CD8-positive, alpha-beta memory T cell (primary cell): ENCODE data around the gene PRKCB. TPM values are rescaled to one million over a fixed set of nuclear protein-coding genes. Genes with fewer than 3 reads are reported as not detected.

Experiments
- CTCF ChIA-PET: fragments of 350-600 bp; sonication (Branson Sonifier 250); formaldehyde crosslinking; loops from one replicate; lab custom pipeline; 2021; ENCODE audit warnings: antibody characterized with exemption; lab: Charles Lee
- POLR2A ChIA-PET: fragments of 350-600 bp; sonication (Branson Sonifier 250); formaldehyde crosslinking; loops from one replicate; lab custom pipeline; 2021; ENCODE audit warnings: antibody characterized with exemption; lab: Charles Lee
- DNase-seq, 5 donors: peaks; one replicate each; pipeline versions ENCODE4 v3.0.0 to v3.0.0-alpha.2; 2020 to 2022; ENCODE audit warnings: mixed read lengths in 1 of 5
- H3K27ac ChIP-seq: one replicate; pipeline ENCODE4 v1.7.0; 2013; ENCODE audit warnings: low read depth, mild to moderate bottlenecking, low read length, moderate library complexity
- H3K27me3 ChIP-seq: 2 replicates; pipeline ENCODE4 v1.7.0; 2013; ENCODE audit warnings: low read length, mild to moderate bottlenecking; ENCODE audit not compliant: insufficient read depth, poor library complexity, severe bottlenecking
- H3K36me3 ChIP-seq: 2 replicates; pipeline ENCODE4 v1.7.0; 2013; ENCODE audit warnings: mild to moderate bottlenecking, low read length, moderate library complexity; ENCODE audit not compliant: insufficient read depth
- H3K4me1 ChIP-seq: 2 replicates; pipeline ENCODE4 v1.7.0; 2013; ENCODE audit warnings: mild to moderate bottlenecking, low read length, moderate library complexity; ENCODE audit not compliant: insufficient read depth
- H3K4me3 ChIP-seq: 2 replicates; pipeline ENCODE4 v1.7.0; 2013; ENCODE audit warnings: mild to moderate bottlenecking, low read length
- H3K9me3 ChIP-seq: 2 replicates; pipeline ENCODE4 v1.7.0; 2013; ENCODE audit warnings: mild to moderate bottlenecking, low read length
- H3K27ac Mint-ChIP-seq, 8 donors: one replicate each; pipeline ENCODE4 v1.8.0; 2020 to 2021; ENCODE audit warnings: mixed read lengths in 8 of 8, mild to moderate bottlenecking in 6 of 8, inconsistent platforms in 3 of 8, moderate library complexity in 3 of 8
- H3K27me3 Mint-ChIP-seq, 2 donors: one replicate each; pipeline ENCODE4 v1.8.0; 2020 to 2021; ENCODE audit warnings: mixed read lengths in 2 of 2, mild to moderate bottlenecking in 1 of 2, moderate library complexity in 1 of 2
- H3K36me3 Mint-ChIP-seq, 3 donors: one replicate each; pipeline ENCODE4 v1.8.0; 2020 to 2021; ENCODE audit warnings: mixed read lengths in 3 of 3, inconsistent platforms in 1 of 3, mild to moderate bottlenecking in 1 of 3
- H3K4me1 Mint-ChIP-seq, 3 donors: one replicate each; pipeline ENCODE4 v1.8.0; 2020 to 2021; ENCODE audit warnings: mixed read lengths in 3 of 3, inconsistent platforms in 1 of 3, mild to moderate bottlenecking in 1 of 3
- H3K4me3 Mint-ChIP-seq, 7 donors: one replicate each; pipeline ENCODE4 v1.8.0; 2020 to 2021; ENCODE audit warnings: mixed read lengths in 7 of 7, mild to moderate bottlenecking in 6 of 7, moderate library complexity in 4 of 7, inconsistent platforms in 2 of 7
- H3K9me3 Mint-ChIP-seq, 5 donors: one replicate each; pipeline ENCODE4 v1.8.0; 2020 to 2022; ENCODE audit warnings: mixed read lengths in 5 of 5, mild to moderate bottlenecking in 3 of 5, moderate library complexity in 2 of 5, inconsistent platforms in 1 of 5
- polyA plus RNA-seq: library from polyadenylated mRNA; unstranded; fragments of 300-500 nt; fragmentation: Illumina TruSeq; gene quantifications from one replicate; pipeline ENCODE4 v1.2.3, GENCODE V29; 2021
- total RNA-seq, 2 experiments: library from RNA; stranded (reverse); gene quantifications; one replicate each; pipeline ENCODE4 v1.2.3, GENCODE V29; 2021

The PRKCB gene
- total and polyA plus RNA-seq, 3 experiments from 2014 or later = 96.5 to 136 (median 98.2) TPM

DNA sequence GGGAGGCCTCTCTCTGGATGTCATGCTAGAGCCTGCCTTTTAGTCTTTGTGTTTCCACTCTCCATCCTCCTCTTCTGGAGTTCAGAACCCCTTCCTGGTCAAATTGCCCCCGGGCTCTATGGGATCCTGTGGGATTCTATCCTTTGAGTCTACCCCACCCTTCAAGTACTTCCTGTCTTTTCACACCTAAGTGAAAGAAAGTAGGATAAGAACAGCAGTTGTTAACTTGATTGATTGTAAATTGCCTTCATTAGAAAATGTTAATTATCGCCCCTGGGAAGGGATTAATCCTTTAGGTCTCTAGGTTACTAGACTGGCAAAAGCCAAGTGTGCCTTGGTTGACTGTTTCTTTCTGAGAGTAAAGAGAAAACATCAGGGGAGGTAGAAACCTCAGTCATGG lies 30.1 kb downstream of the PRKCB start:
- POLR2A ChIA-PET = no interaction called here
- no peaks in the 10 kb centered on the region for H3K9me3 Mint-ChIP-seq
- CTCF ChIA-PET = interaction anchor here (0.6 kb wide), 1 partner anchor 144 kb away, joined by 4 read pairs; no protein-coding TSS in a partner anchor
- peak overlapping the region in 5 of 8 donors; percentile 26 to 86 (median 59) for H3K27ac Mint-ChIP-seq
- H3K27me3 ChIP-seq = no peaks in the 10 kb centered on the region
- H3K4me3 Mint-ChIP-seq = peak overlapping the region in 2 of 7 donors; percentile 15 to 82
- no peak overlapping the region for H3K27ac ChIP-seq
- H3K36me3 Mint-ChIP-seq = peaks cover 0 to 9% (median 0%) of the 10 kb centered on the region in 3 donors
- H3K4me1 ChIP-seq = peaks cover 77% of the 10 kb centered on the region
- H3K36me3 ChIP-seq = no peaks in the 10 kb centered on the region
- peaks cover 76 to 94% (median 89%) of the 10 kb centered on the region in 3 donors for H3K4me1 Mint-ChIP-seq
- H3K4me3 ChIP-seq = no peak overlapping the region
- DNase-seq = no peak
- no peaks in the 10 kb centered on the region for H3K27me3 Mint-ChIP-seq
- H3K9me3 ChIP-seq = no peaks in the 10 kb centered on the region

DNA sequence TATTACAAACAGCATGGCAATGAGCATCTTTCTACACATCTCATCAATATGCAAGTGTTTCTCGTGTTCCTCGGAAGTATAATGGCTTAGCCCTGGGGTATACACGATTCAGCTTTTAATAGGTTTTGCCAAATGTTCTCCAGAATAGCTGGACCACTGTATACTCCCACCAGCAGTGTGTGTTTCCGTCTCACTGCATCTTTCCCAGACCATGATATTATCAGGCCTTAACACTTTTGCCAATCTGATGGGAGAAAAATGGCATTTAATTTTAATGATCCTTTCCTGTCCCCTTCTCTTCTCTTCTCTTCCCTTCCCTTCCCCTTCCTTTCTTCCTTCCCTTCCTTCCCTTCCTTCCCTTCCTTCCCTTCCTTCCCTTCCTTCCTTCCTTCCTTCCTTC lies 30.8 kb downstream of the PRKCB start:
- POLR2A ChIA-PET = no interaction called here
- H3K27me3 Mint-ChIP-seq = no peaks in the 10 kb centered on the region
- no peaks in the 10 kb centered on the region for H3K9me3 ChIP-seq
- no peak overlapping the region for H3K27ac ChIP-seq
- H3K27me3 ChIP-seq = no peaks in the 10 kb centered on the region
- no peaks in the 10 kb centered on the region for H3K9me3 Mint-ChIP-seq
- DNase-seq = no peak
- peaks cover 0 to 14% (median 2%) of the 10 kb centered on the region in 3 donors for H3K36me3 Mint-ChIP-seq
- H3K4me3 Mint-ChIP-seq = no peak overlapping the region
- peaks cover 77 to 95% (median 93%) of the 10 kb centered on the region in 3 donors for H3K4me1 Mint-ChIP-seq
- H3K36me3 ChIP-seq = no peaks in the 10 kb centered on the region
- peak overlapping the region in 2 of 8 donors; percentile 15 to 35 for H3K27ac Mint-ChIP-seq
- CTCF ChIA-PET = no interaction called here
- no peak overlapping the region for H3K4me3 ChIP-seq
- peaks cover 74% of the 10 kb centered on the region for H3K4me1 ChIP-seq

DNA sequence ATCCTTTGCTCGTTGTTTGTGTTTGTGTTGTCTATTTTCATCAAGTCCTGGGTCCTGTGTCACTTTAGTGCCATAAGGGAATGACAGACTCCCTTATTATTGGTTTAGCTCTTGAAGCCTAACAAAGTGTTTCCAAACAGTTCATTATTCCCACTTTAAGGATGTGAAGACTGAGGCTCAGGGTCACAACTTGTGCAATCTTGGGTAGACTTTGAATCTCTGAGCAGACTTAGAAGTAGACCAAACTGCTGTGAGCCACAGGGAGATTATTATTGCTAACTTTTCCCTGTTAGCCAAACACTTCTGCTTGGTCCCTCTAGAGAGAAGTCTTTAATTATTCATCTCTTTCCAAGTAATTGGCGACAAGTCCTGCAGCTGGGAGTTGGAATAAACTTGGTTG lies 31.8 kb downstream of the PRKCB start:
- no peaks in the 10 kb centered on the region for H3K27me3 Mint-ChIP-seq
- H3K4me3 ChIP-seq = no peak overlapping the region
- ChIA-PET CTCF (no interaction called here), POLR2A (no interaction called here)
- H3K4me3 Mint-ChIP-seq = no peak overlapping the region
- H3K9me3 Mint-ChIP-seq = no peaks in the 10 kb centered on the region
- H3K4me1 ChIP-seq = peaks cover 66% of the 10 kb centered on the region
- no peak overlapping the region for H3K27ac ChIP-seq
- H3K9me3 ChIP-seq = no peaks in the 10 kb centered on the region
- H3K36me3 ChIP-seq = no peaks in the 10 kb centered on the region
- H3K27me3 ChIP-seq = no peaks in the 10 kb centered on the region
- H3K27ac Mint-ChIP-seq = peak overlapping the region in 2 of 8 donors; percentile 25 to 27
- H3K36me3 Mint-ChIP-seq = peaks cover 0 to 15% (median 2%) of the 10 kb centered on the region in 3 donors
- DNase-seq = no peak
- peaks cover 72 to 95% (median 93%) of the 10 kb centered on the region in 3 donors for H3K4me1 Mint-ChIP-seq

DNA sequence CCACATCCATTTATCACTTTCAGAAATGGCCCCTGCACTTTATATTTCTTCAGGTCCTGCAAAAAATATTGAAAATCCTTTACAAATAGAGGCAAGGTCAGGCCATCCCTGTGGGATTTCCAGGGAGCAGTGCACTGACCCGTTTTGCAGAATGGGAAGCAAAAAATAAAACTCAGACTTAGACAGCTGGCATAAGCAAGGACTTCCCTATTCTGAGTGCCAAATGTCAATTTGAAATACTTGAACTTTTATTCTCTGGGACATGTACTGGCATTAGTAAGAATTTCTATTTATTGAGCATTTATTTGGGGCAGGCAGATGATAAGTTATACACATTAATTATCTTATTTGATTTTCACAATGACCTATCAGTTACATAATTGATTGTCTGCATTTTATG lies 32.4 kb downstream of the PRKCB start:
- Histone ChIP-seq H3K36me3 (no peaks in the 10 kb centered on the region), H3K4me3 (no peak overlapping the region), H3K4me1 (peaks cover 63% of the 10 kb centered on the region), H3K9me3 (no peaks in the 10 kb centered on the region), H3K27ac (no peak overlapping the region), H3K27me3 (no peaks in the 10 kb centered on the region)
- ChIA-PET CTCF (interaction anchor here (1.5 kb wide), 1 partner anchor 168 kb away, joined by 5 read pairs; no protein-coding TSS in a partner anchor), POLR2A (no interaction called here)
- Mint-ChIP-seq H3K36me3 (peaks cover 0 to 15% (median 2%) of the 10 kb centered on the region in 3 donors), H3K27ac (peak overlapping the region in 3 of 8 donors; percentile 25 to 93 (median 48)), H3K9me3 (no peaks in the 10 kb centered on the region), H3K4me1 (peaks cover 70 to 93% (median 91%) of the 10 kb centered on the region in 3 donors), H3K4me3 (peak overlapping the region in 2 of 7 donors; percentile 20 to 44), H3K27me3 (no peaks in the 10 kb centered on the region)
- DNase-seq = no peak

DNA sequence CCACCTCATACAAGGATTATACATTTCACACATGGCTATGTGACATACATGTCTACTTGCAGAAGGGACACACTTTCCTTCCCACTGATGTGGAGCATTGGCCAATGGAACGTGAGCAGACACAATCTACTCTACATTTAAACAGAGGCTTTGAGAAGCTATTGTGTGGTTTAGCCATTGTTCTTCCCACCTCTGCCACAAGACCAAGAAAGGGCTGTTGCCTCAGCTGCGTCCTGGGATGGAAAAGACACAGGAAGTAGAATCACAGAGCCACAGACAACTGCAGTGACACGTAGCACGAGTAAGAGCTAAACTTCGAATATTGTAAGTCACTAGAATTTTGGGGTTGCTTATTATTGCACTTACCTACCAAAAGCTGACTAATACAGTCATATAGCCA lies 33.3 kb downstream of the PRKCB start:
- Histone ChIP-seq H3K9me3 (no peaks in the 10 kb centered on the region), H3K4me1 (peaks cover 62% of the 10 kb centered on the region), H3K27ac (no peak overlapping the region), H3K36me3 (no peaks in the 10 kb centered on the region), H3K4me3 (no peak overlapping the region), H3K27me3 (no peaks in the 10 kb centered on the region)
- CTCF ChIA-PET = interaction anchor here (1.5 kb wide), 1 partner anchor 168 kb away, joined by 5 read pairs; no protein-coding TSS in a partner anchor
- peak overlapping the region in 5 of 7 donors; percentile 27 to 74 (median 48) for H3K4me3 Mint-ChIP-seq
- H3K9me3 Mint-ChIP-seq = no peaks in the 10 kb centered on the region
- H3K27me3 Mint-ChIP-seq = no peaks in the 10 kb centered on the region
- peak in 2 of 5 donors; percentile 51 to 52 for DNase-seq
- peaks cover 68 to 92% (median 91%) of the 10 kb centered on the region in 3 donors for H3K4me1 Mint-ChIP-seq
- H3K36me3 Mint-ChIP-seq = peaks cover 0 to 18% (median 2%) of the 10 kb centered on the region in 3 donors
- POLR2A ChIA-PET = interaction anchor here (0.6 kb wide), 1 partner anchor 46 kb away, joined by 3 read pairs; no protein-coding TSS in a partner anchor
- H3K27ac Mint-ChIP-seq = peak overlapping the region; percentile 1 to 55 (median 40)

DNA sequence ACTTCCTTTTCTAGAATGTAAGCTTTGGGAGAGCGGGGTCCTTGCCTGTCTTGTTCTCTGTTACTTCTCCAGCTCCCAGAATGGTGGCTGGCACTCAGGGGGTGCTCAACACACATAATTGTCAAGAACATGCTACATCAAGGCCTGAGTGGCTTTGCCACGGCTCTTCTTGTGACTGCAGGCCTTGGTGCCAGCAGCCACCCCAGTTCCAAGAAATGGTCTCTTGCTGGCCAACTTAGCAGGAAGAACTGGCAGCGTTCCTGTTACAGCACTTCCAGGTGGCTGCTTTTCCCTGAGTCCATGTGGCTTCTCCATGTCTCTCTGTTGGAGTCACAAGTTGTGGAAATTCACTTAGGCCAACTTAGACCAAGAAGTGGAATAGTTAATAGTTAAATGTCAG lies 36.1 kb downstream of the PRKCB start:
- Histone ChIP-seq H3K4me3 (no peak overlapping the region), H3K27ac (no peak overlapping the region), H3K9me3 (no peaks in the 10 kb centered on the region), H3K27me3 (no peaks in the 10 kb centered on the region), H3K36me3 (no peaks in the 10 kb centered on the region), H3K4me1 (peaks cover 42% of the 10 kb centered on the region)
- Mint-ChIP-seq H3K27ac (peak overlapping the region in 2 of 8 donors; percentile 15 to 36), H3K4me1 (peaks cover 65 to 86% (median 85%) of the 10 kb centered on the region in 3 donors), H3K4me3 (no peak overlapping the region), H3K9me3 (no peaks in the 10 kb centered on the region), H3K27me3 (no peaks in the 10 kb centered on the region), H3K36me3 (peaks cover 0 to 26% (median 2%) of the 10 kb centered on the region in 3 donors)
- DNase-seq = no peak
- POLR2A ChIA-PET = no interaction called here
- CTCF ChIA-PET = no interaction called here

DNA sequence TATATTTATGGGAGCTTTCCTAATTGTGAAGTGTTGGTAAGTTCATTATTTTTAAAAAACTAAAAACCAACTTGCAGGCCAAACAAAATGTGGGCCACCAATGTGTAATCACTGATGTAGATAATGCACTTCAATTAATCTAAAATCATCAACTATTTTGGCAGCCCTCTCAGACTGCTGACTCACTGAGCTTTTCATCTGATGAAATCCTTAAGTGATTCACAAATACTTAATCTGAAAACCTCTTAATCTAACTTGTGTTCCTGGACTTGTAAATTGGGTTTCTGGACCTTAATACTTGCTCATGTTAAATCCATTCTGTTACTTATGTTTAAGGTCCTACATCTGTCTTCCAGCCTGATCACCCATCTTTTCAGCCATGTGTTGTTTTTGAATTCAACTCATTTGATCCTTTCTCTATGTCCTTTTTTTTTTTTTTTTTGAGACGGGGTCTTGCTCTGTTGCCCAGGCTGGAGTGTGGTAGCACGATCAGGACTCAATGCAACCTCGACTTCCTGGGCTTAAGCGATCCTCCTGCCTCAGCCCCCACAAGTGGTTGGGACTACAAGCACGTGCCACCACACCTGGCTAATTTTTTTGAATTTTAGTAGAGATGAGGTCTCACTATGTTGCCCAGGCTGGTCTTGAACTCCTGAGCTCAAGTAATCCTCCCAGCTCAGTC lies 39.0 kb downstream of the PRKCB start:
- no peak for DNase-seq
- Histone ChIP-seq H3K4me1 (peaks cover 37% of the 10 kb centered on the region), H3K27ac (no peak overlapping the region), H3K4me3 (no peak overlapping the region), H3K36me3 (no peaks in the 10 kb centered on the region), H3K27me3 (no peaks in the 10 kb centered on the region), H3K9me3 (no peaks in the 10 kb centered on the region)
- CTCF ChIA-PET = interaction anchor here (0.9 to 1.3 kb wide), 2 partner anchors 15 to 135 kb away, joined by 3 to 7 read pairs; no protein-coding TSS in a partner anchor
- Mint-ChIP-seq H3K27me3 (no peaks in the 10 kb centered on the region), H3K36me3 (peaks cover 0 to 31% (median 2%) of the 10 kb centered on the region in 3 donors), H3K9me3 (no peaks in the 10 kb centered on the region), H3K4me1 (peaks cover 63 to 88% (median 83%) of the 10 kb centered on the region in 3 donors), H3K4me3 (no peak overlapping the region), H3K27ac (peak overlapping the region in 6 of 8 donors; percentile 26 to 63 (median 45))
- POLR2A ChIA-PET = interaction anchor here (0.7 kb wide), 1 partner anchor 15 kb away, joined by 5 read pairs; no protein-coding TSS in a partner anchor
